Stomach (tissue), 4 donors: ENCODE measurements around the gene SLC25A51.

ENCODE experiments used
- CTCF ChIP-seq, 7 experiments: fragments of 450-650 bp in 4 of 7; fragments of 200-600 bp in 3 of 7; sonication (generic) in 3 of 7; IDR thresholded peaks; one replicate each; pipeline ENCODE4 v1.5.1; 2016 to 2019; ENCODE audit warnings: antibody characterized with exemption in 7 of 7, control low read depth in 2 of 7, mild to moderate bottlenecking in 1 of 7
- POLR2A ChIP-seq, 4 donors: fragments of 450-650 bp; IDR thresholded peaks; one replicate each; pipeline ENCODE4 v1.6.1; 2016; ENCODE audit warnings: antibody characterized with exemption in 4 of 4, control low read depth in 2 of 4, mild to moderate bottlenecking in 1 of 4, moderate library complexity in 1 of 4
- POLR2AphosphoS5 ChIP-seq, 3 donors: sonication (generic); formaldehyde crosslinking; IDR thresholded peaks; one replicate each; pipeline ENCODE4 v1.6.1; 2016; ENCODE audit warnings: antibody characterized with exemption in 3 of 3

DNA sequence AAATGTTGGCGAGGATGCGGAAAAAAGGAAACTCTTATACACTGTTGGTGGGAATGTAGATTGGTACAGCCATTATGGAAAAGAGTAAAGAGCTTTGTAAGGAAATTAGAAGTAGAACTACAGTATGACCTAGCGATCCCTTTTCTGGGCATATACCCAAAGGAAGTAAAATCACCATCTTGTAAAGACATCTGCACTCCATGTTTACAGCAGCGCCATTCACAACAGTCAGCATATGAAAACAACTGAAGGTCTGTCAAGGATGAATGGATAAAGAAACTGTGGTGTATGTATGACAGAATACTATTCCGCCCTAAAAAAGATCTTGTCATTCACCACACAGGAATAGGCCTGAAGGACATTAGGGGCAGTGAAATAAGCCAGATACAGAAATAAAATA is 27.7 kb upstream of the SLC25A51 start:
- no peak for TF ChIP-seq CTCF (IDR thresholded peaks at IDR 0.05)
- no peak for TF ChIP-seq POLR2AphosphoS5 (IDR thresholded peaks at IDR 0.05)
- no peak for TF ChIP-seq POLR2A (IDR thresholded peaks at IDR 0.05)
